Activated naive CD8-positive, alpha-beta T cell (primary cell): ENCODE measurements around the gene CHML.
"Not testable (repeated sequence)": the region's sequence is repeated elsewhere in the genome, so short reads cannot be mapped to it uniquely, and the experiment has no call there.

Source experiments
- H3K27ac Mint-ChIP-seq: one replicate; pipeline ENCODE4 v1.8.0; 2021; ENCODE audit warnings: mixed read lengths
- H3K27me3 Mint-ChIP-seq: one replicate; pipeline ENCODE4 v1.8.0; 2021; ENCODE audit warnings: mixed read lengths
- H3K36me3 Mint-ChIP-seq: one replicate; pipeline ENCODE4 v1.8.0; 2021; ENCODE audit warnings: mixed read lengths
- H3K4me1 Mint-ChIP-seq: one replicate; pipeline ENCODE4 v1.8.0; 2021; ENCODE audit warnings: low read depth, mixed read lengths
- H3K4me3 Mint-ChIP-seq: one replicate; pipeline ENCODE4 v1.8.0; 2021; ENCODE audit warnings: mild to moderate bottlenecking, mixed read lengths
- H3K9me3 Mint-ChIP-seq: one replicate; pipeline ENCODE4 v1.8.0; 2021; ENCODE audit warnings: low read depth, mixed read lengths

CHML gene

DNA sequence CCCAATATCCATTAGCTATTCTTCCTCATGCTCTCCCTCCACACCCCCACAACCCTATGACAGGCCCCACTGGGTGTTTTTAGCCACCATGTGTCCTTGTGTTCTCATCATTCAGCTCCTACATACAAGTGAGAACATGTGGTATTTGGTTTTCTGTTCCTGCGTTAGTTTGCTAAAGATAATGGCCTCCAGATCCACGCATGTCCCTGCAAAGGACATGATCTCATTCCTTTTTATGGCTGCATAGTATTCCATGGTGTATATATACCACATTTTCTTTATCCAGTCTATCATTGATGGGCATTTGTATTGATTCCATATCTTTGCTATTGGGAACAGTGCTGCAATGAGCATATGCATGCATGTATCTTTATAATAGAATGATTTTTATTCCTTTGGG, 18.8 kb upstream of the CHML start:
- not testable (repeated sequence) for H3K27me3 Mint-ChIP-seq, H3K27ac Mint-ChIP-seq, H3K4me1 Mint-ChIP-seq, H3K4me3 Mint-ChIP-seq, H3K36me3 Mint-ChIP-seq, H3K9me3 Mint-ChIP-seq

DNA sequence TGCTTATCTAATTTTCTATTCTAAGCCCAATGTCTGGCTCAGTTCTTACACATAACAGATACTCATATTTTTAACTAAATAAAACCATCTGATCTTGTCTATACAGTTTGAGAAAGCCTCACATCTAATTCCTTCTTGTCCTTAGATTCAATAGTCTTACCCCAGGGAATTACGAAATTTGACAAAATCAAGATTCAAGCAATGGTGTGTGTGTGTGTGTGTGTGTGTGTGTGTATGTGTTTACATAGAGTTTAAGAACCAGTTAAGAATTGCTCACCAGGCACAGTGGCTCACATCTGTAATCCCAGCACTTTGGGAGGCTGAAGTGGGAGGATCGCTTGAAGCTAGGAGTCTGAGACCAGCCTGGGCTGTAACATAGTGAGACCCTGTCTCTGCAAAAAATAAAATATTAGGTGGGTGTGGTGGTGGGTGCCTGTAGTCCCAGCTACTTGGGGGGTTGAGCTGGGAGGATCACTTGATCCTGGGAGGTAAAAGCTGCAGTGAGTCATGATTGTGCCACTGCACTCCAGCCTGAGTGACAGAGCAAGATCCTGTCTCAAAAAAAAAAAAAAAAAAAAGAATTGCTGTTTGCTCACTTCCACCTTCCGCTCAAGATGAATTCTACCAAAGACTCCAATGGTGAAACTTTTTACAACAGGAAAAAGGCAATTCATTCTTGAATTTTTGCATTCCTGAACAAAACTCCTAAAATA, 18.1 kb upstream of the CHML start:
- Mint-ChIP-seq H3K27me3 (no peaks in the 10 kb centered on the region), H3K9me3 (no peaks in the 10 kb centered on the region), H3K4me1 (peaks cover 1% of the 10 kb centered on the region), H3K27ac (no peak overlapping the region), H3K4me3 (no peak overlapping the region), H3K36me3 (peaks cover 5% of the 10 kb centered on the region)

DNA sequence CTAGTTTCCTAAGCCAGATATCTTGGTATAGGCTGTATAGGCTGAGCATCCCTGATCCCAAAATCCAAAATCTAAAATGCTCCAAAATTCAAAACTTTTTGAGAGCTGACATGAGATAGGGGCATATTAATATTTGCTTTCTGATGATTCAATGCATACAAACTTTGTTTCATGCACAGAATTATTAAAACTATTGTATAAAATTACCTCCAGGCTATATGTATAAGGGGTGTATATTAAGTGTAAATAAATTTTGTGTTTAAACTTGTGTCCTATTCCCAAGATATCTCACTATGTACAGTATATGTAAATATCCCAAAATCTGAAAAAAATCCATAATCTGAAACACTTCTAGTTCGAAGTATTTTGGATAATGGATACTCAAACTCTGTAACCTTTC, 14.5 kb upstream of the CHML start:
- H3K9me3 Mint-ChIP-seq = peaks cover 2% of the 10 kb centered on the region
- H3K36me3 Mint-ChIP-seq = peaks cover 5% of the 10 kb centered on the region
- H3K27ac Mint-ChIP-seq = no peak overlapping the region
- peaks cover 1% of the 10 kb centered on the region for H3K4me1 Mint-ChIP-seq
- H3K4me3 Mint-ChIP-seq = no peak overlapping the region
- no peaks in the 10 kb centered on the region for H3K27me3 Mint-ChIP-seq

DNA sequence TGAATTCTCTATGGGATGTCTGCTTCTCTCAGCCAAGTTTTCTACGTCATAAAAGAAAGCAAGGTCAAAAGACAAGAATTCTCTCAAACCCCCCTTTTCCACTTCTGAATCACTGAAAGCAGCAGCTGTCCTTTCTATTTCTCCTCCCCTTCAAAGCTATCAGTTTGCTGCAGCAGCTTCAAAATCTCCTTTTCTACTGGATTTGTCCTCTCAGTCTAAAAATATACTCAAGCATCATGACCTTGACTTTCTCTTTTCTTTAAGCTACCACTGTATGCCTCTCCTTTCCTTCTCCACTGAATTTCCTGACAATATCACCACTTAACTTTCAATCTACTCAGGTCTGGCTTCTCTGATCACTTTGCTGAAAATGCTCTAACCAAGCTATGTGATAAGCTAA, 13.8 kb upstream of the CHML start:
- peaks cover 5% of the 10 kb centered on the region for H3K36me3 Mint-ChIP-seq
- H3K27ac Mint-ChIP-seq = no peak overlapping the region

DNA sequence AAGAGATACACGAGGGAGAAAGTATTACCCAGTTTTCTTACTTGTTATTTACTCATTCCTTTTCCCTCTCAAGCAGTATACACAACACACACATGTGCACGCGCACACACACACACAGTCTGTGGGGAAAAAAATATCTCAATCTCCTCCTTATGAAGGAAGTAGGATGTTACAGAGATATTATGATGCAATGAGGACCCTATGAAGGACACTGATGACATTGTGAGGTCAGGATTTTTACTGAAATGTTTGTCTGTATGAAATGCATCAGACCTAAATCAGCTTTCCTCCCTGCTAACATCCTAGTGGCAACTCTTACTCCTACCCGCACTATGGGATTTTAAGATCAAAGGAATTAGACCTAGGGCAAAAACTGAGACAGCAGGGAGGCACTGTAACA, 11.8 kb upstream of the CHML start, which contains the start of gene WDR64:
WDR64 (plus strand) TSS at position 270 of the 400 bp plus-strand sequence. CDS start 204 bp downstream, outside the sequence.
- no peaks in the 10 kb centered on the region for H3K27me3 Mint-ChIP-seq
- no peak within 1 kb of the TSS for H3K4me3 Mint-ChIP-seq
- peaks cover 1% of the 10 kb centered on the region for H3K4me1 Mint-ChIP-seq
- no peak within 1 kb of the TSS for H3K27ac Mint-ChIP-seq
- H3K9me3 Mint-ChIP-seq = peaks cover 4% of the 10 kb centered on the region
- H3K36me3 Mint-ChIP-seq = peaks cover 5% of the 10 kb centered on the region

More for the DNA sequence above, 13.8 kb upstream of the CHML start:
- H3K4me1 Mint-ChIP-seq = peaks cover 1% of the 10 kb centered on the region
- H3K9me3 Mint-ChIP-seq = peaks cover 4% of the 10 kb centered on the region
- H3K4me3 Mint-ChIP-seq = no peak overlapping the region
- H3K27me3 Mint-ChIP-seq = no peaks in the 10 kb centered on the region

DNA sequence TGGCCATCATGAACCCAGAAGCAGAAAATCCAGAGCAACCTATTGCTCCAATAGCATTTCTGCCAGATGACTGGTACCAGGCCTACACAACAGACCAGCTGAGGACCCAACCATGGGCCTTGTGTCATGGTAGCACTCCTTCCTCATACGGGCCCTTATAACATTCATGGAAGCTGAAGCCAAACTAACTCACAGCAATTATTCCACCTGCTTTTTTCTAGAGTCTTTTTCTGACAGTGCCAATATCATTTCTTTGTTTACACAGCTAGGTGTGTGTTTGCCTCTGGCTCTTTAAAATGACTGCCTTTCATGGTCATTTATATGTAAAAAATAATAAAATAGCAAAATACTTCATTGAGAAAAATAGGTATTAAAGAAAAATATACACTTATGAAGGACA, 8.0 kb upstream of the CHML start:
- Mint-ChIP-seq H3K4me1 (peaks cover 3% of the 10 kb centered on the region), H3K4me3 (no peak overlapping the region), H3K9me3 (peaks cover 4% of the 10 kb centered on the region), H3K27me3 (no peaks in the 10 kb centered on the region), H3K36me3 (no peaks in the 10 kb centered on the region), H3K27ac (no peak overlapping the region)

DNA sequence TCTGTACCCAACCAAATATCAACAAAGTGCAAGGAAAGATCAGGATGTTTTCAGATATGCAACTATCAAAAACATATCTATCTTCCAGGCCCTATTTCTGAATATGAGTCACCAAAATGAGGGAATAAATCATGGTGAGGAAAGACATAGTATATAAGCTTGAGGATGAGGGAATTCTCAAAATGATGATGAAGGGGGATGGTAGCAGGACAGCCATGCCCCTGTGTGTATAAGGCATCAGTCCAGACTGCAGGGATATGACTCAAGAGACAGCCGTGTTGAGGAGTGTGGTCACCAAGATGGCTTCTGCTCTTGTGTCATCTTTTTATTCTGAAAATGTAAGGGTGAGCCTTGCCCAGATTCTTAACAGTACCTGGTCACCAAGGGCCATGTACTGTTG, 7.5 kb upstream of the CHML start:
- H3K4me1 Mint-ChIP-seq = peaks cover 3% of the 10 kb centered on the region
- H3K27me3 Mint-ChIP-seq = no peaks in the 10 kb centered on the region
- no peak overlapping the region for H3K4me3 Mint-ChIP-seq
- H3K9me3 Mint-ChIP-seq = peaks cover 4% of the 10 kb centered on the region
- no peaks in the 10 kb centered on the region for H3K36me3 Mint-ChIP-seq
- no peak overlapping the region for H3K27ac Mint-ChIP-seq

DNA sequence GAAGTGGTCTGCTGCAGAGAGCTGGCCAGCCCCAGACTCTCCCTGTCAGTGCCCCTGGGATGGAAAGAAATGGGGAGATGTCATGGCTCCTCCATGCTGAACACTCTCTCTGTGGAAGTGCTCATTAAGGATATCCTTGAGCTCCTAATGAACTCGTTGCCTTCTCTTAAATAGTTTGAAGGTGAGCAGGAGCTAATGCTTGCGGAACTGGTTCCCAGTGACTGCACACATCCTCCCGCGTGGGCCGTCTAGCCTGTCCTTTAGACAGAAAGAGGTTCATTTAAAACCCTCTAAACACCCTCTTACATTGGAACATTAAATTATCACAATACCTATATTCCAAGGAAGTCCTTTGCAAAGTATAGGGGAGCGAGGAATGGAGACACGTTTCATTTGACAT, 6.0 kb upstream of the CHML start:
- peaks cover 4% of the 10 kb centered on the region for H3K9me3 Mint-ChIP-seq
- H3K4me1 Mint-ChIP-seq = peaks cover 4% of the 10 kb centered on the region
- H3K27me3 Mint-ChIP-seq = no peaks in the 10 kb centered on the region
- no peaks in the 10 kb centered on the region for H3K36me3 Mint-ChIP-seq
- H3K4me3 Mint-ChIP-seq = no peak overlapping the region
- no peak overlapping the region for H3K27ac Mint-ChIP-seq

DNA sequence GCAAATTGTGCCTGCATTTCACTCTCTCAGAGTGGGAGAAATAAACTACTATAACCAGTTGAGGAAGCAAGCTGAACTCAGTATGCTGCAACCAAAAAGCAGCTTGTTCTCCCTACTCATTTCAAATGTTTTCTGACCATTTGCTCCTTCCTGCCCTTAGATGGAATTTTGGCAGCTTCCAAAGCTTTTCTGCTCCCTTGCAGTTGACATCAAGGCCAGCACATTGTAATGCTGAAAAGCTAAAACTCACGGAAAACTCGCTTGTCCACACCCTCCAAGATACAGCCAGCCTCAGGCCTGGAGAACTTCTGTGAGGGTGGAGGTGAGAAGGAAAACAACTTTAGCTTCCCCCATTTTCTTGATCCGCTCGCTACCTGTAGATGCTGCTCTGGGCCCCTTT, 5.0 kb upstream of the CHML start:
- no peak overlapping the region for H3K4me3 Mint-ChIP-seq

DNA sequence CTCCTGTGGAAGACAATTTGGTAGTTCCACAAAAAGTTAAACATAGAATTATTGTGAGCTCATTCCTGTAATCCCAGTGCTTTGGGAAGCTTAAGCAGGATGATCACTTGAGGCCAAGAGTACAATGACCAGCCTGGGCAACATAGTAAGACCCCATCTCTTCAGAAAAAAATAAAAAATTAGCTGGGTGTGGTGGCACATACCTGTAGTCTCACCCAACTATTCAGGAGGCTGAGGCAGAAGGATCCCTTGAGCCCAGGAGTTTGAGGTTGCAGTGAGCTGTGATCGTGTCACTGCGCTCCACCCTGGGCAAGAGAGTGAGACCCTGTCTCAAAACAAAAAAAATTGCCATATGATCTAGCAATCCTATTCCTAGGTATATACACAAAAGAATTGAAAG, 4.1 kb upstream of the CHML start:
- no peaks in the 10 kb centered on the region for H3K9me3 Mint-ChIP-seq
- no peaks in the 10 kb centered on the region for H3K36me3 Mint-ChIP-seq
- H3K27ac Mint-ChIP-seq = no peak overlapping the region
- H3K4me1 Mint-ChIP-seq = peaks cover 12% of the 10 kb centered on the region
- no peak overlapping the region for H3K4me3 Mint-ChIP-seq
- no peaks in the 10 kb centered on the region for H3K27me3 Mint-ChIP-seq

More for the DNA sequence above, 5.0 kb upstream of the CHML start:
- Mint-ChIP-seq H3K36me3 (no peaks in the 10 kb centered on the region), H3K4me1 (peaks cover 11% of the 10 kb centered on the region), H3K9me3 (peaks cover 4% of the 10 kb centered on the region), H3K27ac (no peak overlapping the region), H3K27me3 (no peaks in the 10 kb centered on the region)

DNA sequence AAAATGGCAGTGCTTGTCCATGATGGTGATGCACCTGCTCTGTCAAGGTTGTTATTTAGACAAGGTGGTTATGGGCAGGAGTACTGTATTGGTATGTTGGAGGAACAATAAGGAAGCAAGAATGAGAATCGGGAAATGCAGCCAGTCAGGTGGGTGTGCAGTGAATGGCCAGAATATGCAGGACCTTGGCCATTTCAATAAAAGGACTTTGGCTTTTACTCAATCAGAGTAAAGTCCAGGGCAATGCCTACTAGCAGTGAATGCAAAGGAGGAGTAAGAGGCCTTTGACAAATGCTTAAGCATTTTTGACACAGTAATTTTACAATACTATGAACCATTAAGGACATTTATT, 2.4 kb upstream of the CHML start:
- Mint-ChIP-seq H3K27ac (no peak overlapping the region), H3K27me3 (no peaks in the 10 kb centered on the region), H3K4me3 (no peak overlapping the region), H3K9me3 (no peaks in the 10 kb centered on the region), H3K36me3 (peaks cover 4% of the 10 kb centered on the region), H3K4me1 (peaks cover 28% of the 10 kb centered on the region)

DNA sequence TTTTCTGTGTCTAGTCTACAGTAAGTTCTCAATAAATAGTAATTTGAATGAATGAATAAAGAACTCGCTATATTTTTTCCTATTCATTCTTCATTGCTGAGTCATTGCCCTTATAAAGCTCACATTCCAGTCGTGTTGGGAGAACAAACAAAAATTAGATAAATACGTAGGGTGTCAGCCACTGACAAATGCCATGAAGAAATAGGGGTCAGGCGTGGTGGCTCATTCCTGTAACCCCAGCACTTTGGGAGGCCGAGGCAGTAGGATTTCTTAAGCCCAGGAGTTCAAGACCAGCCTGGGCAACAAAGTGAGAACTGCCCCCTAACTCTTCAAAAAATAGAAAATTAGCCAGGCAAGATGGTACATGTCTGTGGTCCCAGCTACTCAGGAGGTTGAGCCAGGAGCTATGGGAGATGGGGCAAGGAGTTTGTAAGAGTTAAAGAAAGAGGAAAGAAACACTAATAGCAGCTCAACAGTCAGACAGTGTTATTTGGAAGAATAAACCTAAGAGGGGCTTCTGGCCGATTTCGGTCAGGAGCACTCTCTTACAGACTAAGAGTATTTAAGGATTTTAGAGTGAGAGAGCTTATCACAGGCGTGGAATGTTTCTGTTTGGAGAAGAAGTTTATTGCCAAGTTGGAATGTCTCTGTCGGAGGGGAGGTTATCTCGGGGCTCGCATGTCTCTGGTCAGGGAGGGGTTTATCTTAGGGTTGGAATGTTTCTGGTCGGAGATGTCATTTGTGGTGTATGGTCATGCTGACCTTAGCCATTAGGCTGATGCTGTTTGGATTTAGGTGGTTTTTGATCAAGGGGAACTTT, 1.8 kb upstream of the CHML start:
- Mint-ChIP-seq H3K27ac (peak overlapping the region; percentile 36), H3K4me3 (peak overlapping the region; percentile 18)

DNA sequence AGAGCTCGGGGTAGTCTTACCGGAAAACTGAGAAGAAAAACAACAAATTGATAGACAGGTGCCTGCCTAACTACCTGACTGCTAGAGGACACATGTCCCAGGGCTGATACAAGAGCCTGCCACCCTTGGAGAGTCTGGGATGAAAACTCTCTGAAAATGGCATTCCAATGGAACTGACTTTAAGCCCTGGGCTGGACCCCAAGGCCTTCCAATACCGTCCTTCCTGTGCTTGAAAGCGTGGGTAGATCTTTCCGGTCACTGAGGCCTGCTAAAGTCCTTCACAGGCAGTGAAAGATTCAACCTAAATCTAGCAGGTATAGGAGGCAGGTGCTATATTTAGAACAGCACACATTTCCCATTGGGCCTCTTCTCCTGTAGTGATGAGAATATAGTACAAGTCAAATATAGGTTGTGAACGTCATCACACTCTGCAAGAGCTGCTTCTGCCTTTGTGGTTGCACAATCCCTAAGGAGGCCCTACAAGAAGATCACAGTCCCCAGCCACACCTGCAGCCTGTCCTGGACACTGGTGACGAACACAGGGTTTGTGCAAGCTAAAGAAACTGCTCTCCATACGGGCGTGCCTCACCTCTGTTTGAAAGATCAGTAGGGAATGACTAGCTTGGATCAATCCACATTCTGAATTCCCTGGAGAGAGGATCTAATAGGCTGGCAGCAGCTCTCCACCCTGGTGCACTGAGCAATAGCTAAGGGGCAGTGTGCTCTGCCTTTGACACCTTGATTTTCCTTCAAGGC, 876 bp upstream of the CHML start:
- H3K27ac Mint-ChIP-seq = peak overlapping the region; percentile 85
- no peaks in the 10 kb centered on the region for H3K9me3 Mint-ChIP-seq
- H3K4me3 Mint-ChIP-seq = peak overlapping the region; percentile 84
- H3K36me3 Mint-ChIP-seq = peaks cover 4% of the 10 kb centered on the region
- peaks cover 40% of the 10 kb centered on the region for H3K4me1 Mint-ChIP-seq
- H3K27me3 Mint-ChIP-seq = no peaks in the 10 kb centered on the region

More for the DNA sequence above, 1.8 kb upstream of the CHML start:
- no peaks in the 10 kb centered on the region for H3K27me3 Mint-ChIP-seq
- H3K4me1 Mint-ChIP-seq = peaks cover 33% of the 10 kb centered on the region
- H3K36me3 Mint-ChIP-seq = peaks cover 4% of the 10 kb centered on the region
- no peaks in the 10 kb centered on the region for H3K9me3 Mint-ChIP-seq

DNA sequence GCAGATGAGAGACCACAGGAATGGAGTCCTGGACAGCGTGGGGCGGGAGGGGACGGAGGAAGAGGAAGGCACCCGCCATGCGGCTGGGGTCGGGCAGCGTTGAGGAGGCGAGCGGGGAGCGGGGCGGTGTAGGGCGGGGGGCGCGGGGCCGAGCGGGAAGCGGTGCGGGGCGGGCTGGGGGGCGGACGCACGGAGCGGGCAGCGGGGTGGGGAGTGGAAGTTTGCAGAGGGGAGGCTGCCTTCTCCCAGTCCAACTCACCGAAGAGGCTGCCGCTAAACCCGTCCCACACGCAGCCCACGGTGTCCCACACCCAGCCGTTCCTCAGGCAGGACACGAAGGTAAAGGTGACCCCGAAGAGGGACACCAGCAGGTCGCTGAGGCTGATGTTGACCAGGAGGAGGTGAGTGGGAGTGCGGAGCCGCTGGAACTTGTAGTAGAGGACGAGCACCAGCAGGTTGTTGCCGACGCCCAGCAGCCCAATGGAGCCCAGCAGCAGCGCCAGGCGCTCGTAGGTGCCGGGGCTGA, 483 bp downstream of the CHML start:
- Mint-ChIP-seq H3K9me3 (no peaks in the 10 kb centered on the region), H3K27ac (peak overlapping the region; percentile 76), H3K27me3 (no peaks in the 10 kb centered on the region), H3K4me3 (peak overlapping the region; percentile 89), H3K4me1 (peaks cover 52% of the 10 kb centered on the region), H3K36me3 (peaks cover 14% of the 10 kb centered on the region)
